ENCODE measurements around the gene FERMT2.

Gene FERMT2

GRCh38 chr14:52950898-52951680 is at the start of gene FERMT2:
TSS of gene FERMT2 (minus strand) at chr14:52951050. CDS start at chr14:52950568, 482 bp downstream.
- peak; percentile 81 for DNase-seq

- no peak for DNase-seq
Measured at GRCh38 chr14:52998376-52999015, 47.6 kb upstream of the FERMT2 start.

- DNase-seq: no peak
Measured at GRCh38 chr14:52996493-52996892, 45.6 kb upstream of the FERMT2 start.

- DNase-seq: no peak
Measured at GRCh38 chr14:52995998-52996397, 45.1 kb upstream of the FERMT2 start.

GRCh38 chr14:52992236-52992870 is 41.5 kb upstream of the FERMT2 start:
- no peak for DNase-seq

- DNase-seq: no peak
Measured at GRCh38 chr14:52988139-52988538, 37.3 kb upstream of the FERMT2 start.

- peak; percentile 11 for DNase-seq
Measured at GRCh38 chr14:52987514-52987913, 36.7 kb upstream of the FERMT2 start.

- no peak for DNase-seq
Measured at GRCh38 chr14:52987042-52987441, 36.2 kb upstream of the FERMT2 start.

GRCh38 chr14:52977798-52978197 is 26.9 kb upstream of the FERMT2 start:
- DNase-seq: no peak

GRCh38 chr14:52974406-52974805 is 23.6 kb upstream of the FERMT2 start:
- DNase-seq: no peak

- DNase-seq: peak; percentile 57
Measured at GRCh38 chr14:52961060-52961639, 10.3 kb upstream of the FERMT2 start.

- no peak for DNase-seq
Measured at GRCh38 chr14:52960627-52961026, 9.8 kb upstream of the FERMT2 start.

- DNase-seq: no peak
Measured at GRCh38 chr14:52954346-52955214, 3.7 kb upstream of the FERMT2 start.

GRCh38 chr14:52951681-52952554 is 1.1 kb upstream of the FERMT2 start:
- DNase-seq: no peak

GRCh38 chr14:52950410-52950897 is 396 bp downstream of the FERMT2 start:
- DNase-seq: peak; percentile 24

GRCh38 chr14:52949711-52950409 is 990 bp downstream of the FERMT2 start:
- DNase-seq: no peak

GRCh38 chr14:52949249-52949648 is 1.6 kb downstream of the FERMT2 start:
- no peak for DNase-seq

GRCh38 chr14:52948836-52949235 is 2.0 kb downstream of the FERMT2 start:
- no peak for DNase-seq

- DNase-seq: no peak
Measured at GRCh38 chr14:52948039-52948438, 2.8 kb downstream of the FERMT2 start.

- DNase-seq: no peak
Measured at GRCh38 chr14:52944254-52944653, 6.6 kb downstream of the FERMT2 start.

GRCh38 chr14:52939427-52939826 is 11.4 kb downstream of the FERMT2 start:
- DNase-seq: no peak
